HEK293T (cell line): ENCODE results near the gene ASGR1.

Source experiments
- ELF4 ChIP-seq: fragments of 450-650 bp; IDR thresholded peaks from 2 replicates; pipeline ENCODE4 v1.6.1; 2017; ENCODE audit warnings: antibody characterized with exemption
- FOXA1 ChIP-seq: fragments of 450-650 bp; IDR thresholded peaks from 2 replicates; pipeline ENCODE4 v1.6.1; 2016; ENCODE audit warnings: mild to moderate bottlenecking
- FOXK2 ChIP-seq: fragments of 450-650 bp; IDR thresholded peaks from 2 replicates; pipeline ENCODE4 v1.6.1; 2016; ENCODE audit warnings: mild to moderate bottlenecking
- FOXM1 ChIP-seq: fragments of 450-650 bp; IDR thresholded peaks from 2 replicates; pipeline ENCODE4 v1.6.1; 2017; ENCODE audit warnings: mild to moderate bottlenecking, borderline replicate concordance
- HDGF ChIP-seq: fragments of 450-650 bp; IDR thresholded peaks from 2 replicates; pipeline ENCODE4 v1.6.1; 2017; ENCODE audit warnings: antibody characterized with exemption, borderline replicate concordance
- L3MBTL2 ChIP-seq: fragments of 450-650 bp; conservative IDR thresholded peaks from 2 replicates; pipeline ENCODE4 v1.6.1; 2016; ENCODE audit warnings: mild to moderate bottlenecking
- LEF1 ChIP-seq: fragments of 450-650 bp; IDR thresholded peaks from 2 replicates; pipeline ENCODE4 v1.6.1; 2017; ENCODE audit warnings: mild to moderate bottlenecking, borderline replicate concordance
- NFRKB ChIP-seq: fragments of 450-650 bp; IDR thresholded peaks from 2 replicates; pipeline ENCODE4 v1.6.1; 2016; ENCODE audit warnings: mild to moderate bottlenecking, moderate library complexity
- SP1 ChIP-seq: fragments of 450-650 bp; IDR thresholded peaks from 2 replicates; pipeline ENCODE4 v1.6.1; 2017
- SUZ12 ChIP-seq: fragments of 450-650 bp; IDR thresholded peaks from 2 replicates; pipeline ENCODE4 v1.6.1; 2016; ENCODE audit warnings: mild to moderate bottlenecking
- TARDBP ChIP-seq: fragments of 450-650 bp; IDR thresholded peaks from 2 replicates; pipeline ENCODE4 v1.6.1; 2016
- ZNF384 ChIP-seq: fragments of 450-650 bp; IDR thresholded peaks from 2 replicates; pipeline ENCODE4 v1.6.1; 2016

DNA sequence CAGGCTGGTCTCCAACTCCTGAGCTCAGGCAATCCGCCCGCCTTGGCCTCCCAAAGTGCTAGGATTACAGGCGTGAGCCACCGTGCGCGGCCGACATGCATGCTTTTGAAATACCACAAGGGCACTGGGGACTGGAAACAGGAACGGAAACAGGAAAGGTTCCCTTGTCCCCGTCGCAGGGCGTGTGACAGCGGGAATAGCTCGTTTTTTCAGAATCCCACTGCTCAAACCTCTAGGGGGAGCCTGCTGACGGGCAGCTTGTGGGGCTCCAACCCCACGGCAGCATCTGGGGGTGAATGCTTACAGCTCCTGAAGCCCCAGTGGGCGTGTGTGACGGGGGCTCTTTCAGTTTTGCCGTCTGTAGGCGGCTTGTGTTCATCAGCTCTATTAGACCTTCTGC is 45.7 kb downstream of the ASGR1 start:
- TF ChIP-seq LEF1, result no peak
- TF ChIP-seq ELF4, result no peak
- no peak for TF ChIP-seq SUZ12
- no peak for TF ChIP-seq NFRKB
- no peak for TF ChIP-seq SP1
- no peak for TF ChIP-seq HDGF
- TF ChIP-seq FOXK2, result no peak
- no peak for TF ChIP-seq FOXA1
- TF ChIP-seq L3MBTL2, result no peak
- TF ChIP-seq TARDBP, result no peak
- no peak for TF ChIP-seq ZNF384
- no peak for TF ChIP-seq FOXM1
